Measurements from ENCODE around the gene COPG1.

Gene COPG1

DNA sequence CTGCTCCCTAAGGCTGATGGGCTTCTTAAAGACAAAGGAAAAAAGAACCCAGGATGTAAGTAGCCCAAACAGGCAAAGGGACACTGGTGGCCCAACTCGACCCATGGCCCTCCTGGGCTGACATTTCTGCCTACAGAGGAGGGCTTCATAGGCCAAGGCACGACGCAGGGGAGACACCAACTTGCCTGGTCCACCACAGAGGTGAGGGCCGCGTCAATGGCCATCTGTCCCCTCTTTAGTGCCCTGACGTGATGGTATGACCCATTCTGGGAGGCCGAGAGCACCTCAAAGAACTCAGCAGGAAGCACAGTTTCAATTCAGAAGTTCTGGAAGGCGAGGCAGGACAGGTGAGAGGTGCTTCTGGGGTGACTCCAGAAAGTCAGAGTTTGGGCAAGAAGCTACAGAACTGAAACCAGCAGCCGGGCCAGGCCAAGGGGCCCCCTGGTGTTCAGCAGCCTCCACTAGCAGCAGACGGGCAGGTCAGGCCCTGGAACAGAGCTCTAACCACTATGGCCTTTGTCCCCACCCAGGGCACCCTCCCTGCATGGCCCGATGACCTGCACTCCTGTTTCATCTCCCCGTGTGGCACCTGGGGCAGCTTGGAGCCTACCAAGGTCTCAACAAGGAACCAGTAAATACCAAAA lies 74.4 kb downstream of the COPG1 start:
- no peak for TF ChIP-seq EZH2 (IDR thresholded peaks at IDR 0.05; ENCODE audit: borderline replicate concordance, low read length)
- TF ChIP-seq, protein P1, sequence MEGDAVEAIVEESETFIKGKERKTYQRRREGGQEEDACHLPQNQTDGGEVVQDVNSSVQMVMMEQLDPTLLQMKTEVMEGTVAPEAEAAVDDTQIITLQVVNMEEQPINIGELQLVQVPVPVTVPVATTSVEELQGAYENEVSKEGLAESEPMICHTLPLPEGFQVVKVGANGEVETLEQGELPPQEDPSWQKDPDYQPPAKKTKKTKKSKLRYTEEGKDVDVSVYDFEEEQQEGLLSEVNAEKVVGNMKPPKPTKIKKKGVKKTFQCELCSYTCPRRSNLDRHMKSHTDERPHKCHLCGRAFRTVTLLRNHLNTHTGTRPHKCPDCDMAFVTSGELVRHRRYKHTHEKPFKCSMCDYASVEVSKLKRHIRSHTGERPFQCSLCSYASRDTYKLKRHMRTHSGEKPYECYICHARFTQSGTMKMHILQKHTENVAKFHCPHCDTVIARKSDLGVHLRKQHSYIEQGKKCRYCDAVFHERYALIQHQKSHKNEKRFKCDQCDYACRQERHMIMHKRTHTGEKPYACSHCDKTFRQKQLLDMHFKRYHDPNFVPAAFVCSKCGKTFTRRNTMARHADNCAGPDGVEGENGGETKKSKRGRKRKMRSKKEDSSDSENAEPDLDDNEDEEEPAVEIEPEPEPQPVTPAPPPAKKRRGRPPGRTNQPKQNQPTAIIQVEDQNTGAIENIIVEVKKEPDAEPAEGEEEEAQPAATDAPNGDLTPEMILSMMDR (IDR thresholded peaks at IDR 0.05; ENCODE audit: low read length): peak; percentile 44
- Histone ChIP-seq H3K4me1 (ENCODE audit: insufficient read depth, low read length, severe bottlenecking) (no peaks in the 10 kb centered on the region), H4K20me1 (ENCODE audit: insufficient read depth, low read length) (no peaks in the 10 kb centered on the region), H3K27ac (ENCODE audit: low read depth, low read length, poor library complexity, severe bottlenecking) (no peak overlapping the region), H2AFZ (ENCODE audit: low read length) (no peak overlapping the region), H3K79me2 (ENCODE audit: insufficient read depth, low read length) (no peaks in the 10 kb centered on the region), H3K27me3 (ENCODE audit: insufficient read depth, low read length) (no peaks in the 10 kb centered on the region), H3K9me2 (ENCODE audit: low read depth, low read length) (no peaks in the 10 kb centered on the region), H3K9ac (ENCODE audit: low read length) (no peak overlapping the region), H3K36me3 (ENCODE audit: insufficient read depth, low read length) (peaks cover 9% of the 10 kb centered on the region; the same call in 1 of the 2 replicates), H3F3A (ENCODE audit: insufficient read depth, low read length) (no peaks in the 10 kb centered on the region), H3K4me3 (ENCODE audit: low read depth, low read length, poor library complexity, severe bottlenecking) (no peak overlapping the region), H3K9me3 (ENCODE audit: low read length) (no peaks in the 10 kb centered on the region), H3K4me2 (ENCODE audit: low read length) (no peak overlapping the region)

- TF ChIP-seq, protein P1 (IDR thresholded peaks at IDR 0.05; ENCODE audit: low read length): no peak
- TF ChIP-seq EZH2 (IDR thresholded peaks at IDR 0.05; ENCODE audit: borderline replicate concordance, low read length): no peak
- H3K9me2 ChIP-seq (ENCODE audit: low read depth, low read length): no peaks in the 10 kb centered on the region
- no peaks in the 10 kb centered on the region for H4K20me1 ChIP-seq (ENCODE audit: insufficient read depth, low read length)
Observed at GRCh38 chr3:129324855-129325254, 75.4 kb downstream of the COPG1 start.

DNA sequence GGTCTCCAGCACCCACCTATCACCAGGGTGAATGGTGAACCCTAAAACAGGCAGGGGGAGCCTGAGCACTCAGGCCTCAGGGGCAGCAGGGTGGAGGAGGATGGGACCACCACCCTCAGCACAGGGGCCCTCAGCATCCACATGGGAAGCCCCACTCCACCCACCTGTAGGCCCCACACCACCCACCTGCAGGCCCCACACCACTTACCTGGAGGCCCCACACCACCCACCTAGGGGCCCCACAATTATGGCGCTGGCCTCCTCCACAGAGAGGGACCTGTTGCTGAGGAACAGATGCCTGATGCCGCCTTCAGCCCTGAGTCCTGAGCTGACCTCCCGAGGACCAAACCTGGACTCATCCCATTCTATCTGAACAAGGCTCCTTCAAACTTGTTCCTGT lies 76.0 kb downstream of the COPG1 start:
- Histone ChIP-seq H3K27ac (ENCODE audit: low read depth, low read length, poor library complexity, severe bottlenecking) (no peak overlapping the region), H3K4me2 (ENCODE audit: low read length) (no peak overlapping the region), H3K4me3 (ENCODE audit: low read depth, low read length, poor library complexity, severe bottlenecking) (no peak overlapping the region), H3K27me3 (ENCODE audit: insufficient read depth, low read length) (no peaks in the 10 kb centered on the region), H3K9ac (ENCODE audit: low read length) (no peak overlapping the region), H3K36me3 (ENCODE audit: insufficient read depth, low read length) (peaks cover 9% of the 10 kb centered on the region; the same call in 1 of the 2 replicates), H3K9me2 (ENCODE audit: low read depth, low read length) (no peaks in the 10 kb centered on the region), H3F3A (ENCODE audit: insufficient read depth, low read length) (no peaks in the 10 kb centered on the region), H3K4me1 (ENCODE audit: insufficient read depth, low read length, severe bottlenecking) (no peaks in the 10 kb centered on the region), H2AFZ (ENCODE audit: low read length) (no peak overlapping the region), H3K79me2 (ENCODE audit: insufficient read depth, low read length) (no peaks in the 10 kb centered on the region), H4K20me1 (ENCODE audit: insufficient read depth, low read length) (no peaks in the 10 kb centered on the region), H3K9me3 (ENCODE audit: low read length) (no peaks in the 10 kb centered on the region)
- TF ChIP-seq, protein P1 (IDR thresholded peaks at IDR 0.05; ENCODE audit: low read length): no peak
- no peak for TF ChIP-seq EZH2 (IDR thresholded peaks at IDR 0.05; ENCODE audit: borderline replicate concordance, low read length)

More at GRCh38 chr3:129324855-129325254, 75.4 kb downstream of the COPG1 start:
- no peaks in the 10 kb centered on the region for H3K79me2 ChIP-seq (ENCODE audit: insufficient read depth, low read length)
- no peak overlapping the region for H3K27ac ChIP-seq (ENCODE audit: low read depth, low read length, poor library complexity, severe bottlenecking)
- no peak overlapping the region for H3K9ac ChIP-seq (ENCODE audit: low read length)
- H2AFZ ChIP-seq (ENCODE audit: low read length): no peak overlapping the region
- H3K36me3 ChIP-seq (ENCODE audit: insufficient read depth, low read length): peaks cover 9% of the 10 kb centered on the region; the same call in 1 of the 2 replicates
- H3K27me3 ChIP-seq (ENCODE audit: insufficient read depth, low read length): no peaks in the 10 kb centered on the region
- no peaks in the 10 kb centered on the region for H3K4me1 ChIP-seq (ENCODE audit: insufficient read depth, low read length, severe bottlenecking)
- H3K4me2 ChIP-seq (ENCODE audit: low read length): no peak overlapping the region
- no peak overlapping the region for H3K4me3 ChIP-seq (ENCODE audit: low read depth, low read length, poor library complexity, severe bottlenecking)
- H3F3A ChIP-seq (ENCODE audit: insufficient read depth, low read length): no peaks in the 10 kb centered on the region
- no peaks in the 10 kb centered on the region for H3K9me3 ChIP-seq (ENCODE audit: low read length)

Data from OCI-LY1 (cell line).